Body of pancreas (tissue), 4 donors: ENCODE data around the gene TRIM17. TPM values are rescaled to one million over a fixed set of nuclear protein-coding genes. Genes with fewer than 3 reads are reported as not detected.
"Not testable (repeated sequence)": the region's sequence is repeated elsewhere in the genome, so short reads cannot be mapped to it uniquely, and the experiment has no call there.

ENCODE experiments used
- ATAC-seq: fragments of 150-250 bp; one replicate; pipeline ENCODE4 v1.9.1; 2016
- DNase-seq, 4 donors: peaks; one replicate each; pipeline ENCODE4 v3.0.0-alpha.2; 2019
- H3K27ac ChIP-seq, 4 donors: fragments of 200-600 bp; sonication (generic); 1 replicate in 3 of 4; 2 replicates in 1 of 4; pipeline versions ENCODE4 v1.5.1 to v1.6.1; 2016 to 2019; ENCODE audit warnings: mild to moderate bottlenecking in 1 of 4, mixed read lengths in 1 of 4, moderate library complexity in 1 of 4
- H3K27me3 ChIP-seq, 2 donors: fragments of 200-600 bp; sonication (generic); one replicate each; pipeline ENCODE4 v1.6.0; 2016; ENCODE audit warnings: mild to moderate bottlenecking in 1 of 2
- H3K36me3 ChIP-seq, 2 donors: fragments of 200-600 bp; sonication (generic); replicated peaks in 1 of 2; 2 replicates each; pipeline ENCODE4 v1.5.1; 2016; ENCODE audit warnings: low read depth in 2 of 2; ENCODE audit not compliant: insufficient read depth in 1 of 2
- H3K4me1 ChIP-seq: fragments of 200-600 bp; sonication (generic); one replicate; pipeline ENCODE4 v1.6.0; 2016
- H3K4me3 ChIP-seq, 2 donors: fragments of 200-600 bp; sonication (generic); 1 replicate in 1 of 2; 2 replicates in 1 of 2; pipeline ENCODE4 v1.5.1; 2016 to 2019
- H3K9me3 ChIP-seq, 3 donors: fragments of 200-600 bp; sonication (generic); 1 replicate in 2 of 3; 2 replicates in 1 of 3; pipeline ENCODE4 v1.5.1; 2016
- CTCF ChIP-seq, 7 experiments: fragments of 450-650 bp in 4 of 7; fragments of 200-600 bp in 3 of 7; sonication (generic) in 3 of 7; IDR thresholded peaks; one replicate each; pipeline ENCODE4 v1.5.1; 2016 to 2019; ENCODE audit warnings: antibody characterized with exemption in 7 of 7
- POLR2A ChIP-seq, 3 donors: fragments of 450-650 bp; IDR thresholded peaks; one replicate each; pipeline ENCODE4 v1.6.1; 2016; ENCODE audit warnings: antibody characterized with exemption in 3 of 3, mild to moderate bottlenecking in 2 of 3
- WGBS, 2 donors: methylation state at CpG; one replicate each; pipeline ENCODE4 v1.1.5; 2017; 5-methylcytosine and 5-hydroxymethylcytosine counted together
- intact Hi-C: fragments of 100-400 bp; cut with DNase I; formaldehyde crosslinking; loops from one replicate; pipeline ENCODE4 v1.15.1; 2023
- total RNA-seq, 2 donors: library from RNA; depleted of rRNA; stranded (reverse); fragments of >200 nt; gene quantifications; one replicate each; pipeline ENCODE4 v1.1.0, GENCODE V29; 2016

TRIM17 gene
- total RNA-seq, 2 donors from 2014 or later, result 1.0 TPM; not detected in 1

DNA sequence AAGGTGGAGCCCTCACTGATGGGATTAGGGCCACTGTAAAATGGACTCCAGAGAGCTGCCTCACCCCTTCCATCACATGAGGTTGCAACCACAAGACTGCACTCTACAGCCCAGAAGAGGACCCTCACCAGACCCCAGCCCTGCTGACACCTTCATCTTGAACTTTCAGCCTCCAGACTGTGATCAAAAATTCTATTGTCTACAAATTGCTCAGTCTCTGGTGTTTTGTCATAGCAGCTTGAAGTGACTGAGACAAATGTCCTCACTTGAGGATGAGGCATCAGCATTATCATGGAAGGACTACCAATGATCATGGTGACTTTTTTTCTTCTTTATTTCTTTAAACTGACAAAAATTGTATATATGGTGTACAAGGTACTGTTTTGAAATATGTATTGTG, 26.7 kb upstream of the TRIM17 start:
- H3K27me3 ChIP-seq, result peaks cover 3 to 14% of the 10 kb centered on the region in 2 donors

DNA sequence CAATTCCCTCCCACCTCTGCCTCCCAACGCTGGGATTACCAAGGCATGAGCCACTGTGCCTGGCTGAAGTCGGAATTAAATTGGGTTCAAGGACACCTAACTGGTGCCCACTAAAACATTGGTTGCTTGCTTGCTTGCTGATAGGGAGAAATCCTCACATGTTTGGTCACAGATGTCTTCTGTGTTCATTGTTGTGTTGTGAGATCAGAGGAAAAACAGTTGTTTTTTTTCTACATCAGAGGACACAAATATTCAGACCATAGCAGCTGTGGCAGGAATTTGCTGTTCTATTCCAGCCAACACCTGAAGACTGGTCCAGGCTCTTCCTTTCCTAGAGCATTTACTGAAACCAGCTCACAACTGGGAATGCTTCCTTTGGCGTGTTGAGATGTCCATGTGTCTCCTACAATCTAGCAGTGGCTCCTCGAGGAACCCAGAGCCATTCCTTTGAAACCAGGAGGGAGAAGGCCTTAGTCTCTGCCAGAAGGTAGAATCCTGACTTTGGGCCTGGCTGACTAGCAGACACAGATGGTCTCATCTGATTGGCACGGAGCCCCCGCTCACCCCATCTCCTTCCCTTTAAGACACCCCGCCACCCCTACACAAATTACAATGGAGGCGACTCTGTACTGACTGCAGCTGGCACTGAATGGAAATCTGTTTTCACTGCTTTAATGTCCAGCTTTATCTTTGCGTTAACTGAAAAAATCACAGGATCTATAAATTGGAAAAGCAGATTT, 24.3 kb upstream of the TRIM17 start:
- no peaks in the 10 kb centered on the region for H3K36me3 ChIP-seq
- peaks cover 1 to 10% of the 10 kb centered on the region in 2 donors for H3K27me3 ChIP-seq
- no peak overlapping the region for H3K4me3 ChIP-seq
- intact Hi-C loops, result no loop called here
- no peak overlapping the region for H3K27ac ChIP-seq
- DNase-seq (no peak), ATAC-seq (no peak)
- peaks cover 6% of the 10 kb centered on the region for H3K4me1 ChIP-seq
- H3K9me3 ChIP-seq, result no peaks in the 10 kb centered on the region
- 85 to 87% methylated on average over 9 of the region's 9 CpGs for WGBS, 2 donors
- no peak for TF ChIP-seq CTCF (IDR thresholded peaks at IDR 0.05)
- no peak for TF ChIP-seq POLR2A (IDR thresholded peaks at IDR 0.05)

More for the DNA sequence above, 26.7 kb upstream of the TRIM17 start:
- Histone ChIP-seq H3K27ac (no peak overlapping the region), H3K4me3 (no peak overlapping the region), H3K4me1 (peaks cover 10% of the 10 kb centered on the region), H3K9me3 (no peaks in the 10 kb centered on the region), H3K36me3 (no peaks in the 10 kb centered on the region)
- intact Hi-C loops, result no loop called here
- ATAC-seq (no peak), DNase-seq (no peak)
- TF ChIP-seq POLR2A (IDR thresholded peaks at IDR 0.05) (no peak), CTCF (IDR thresholded peaks at IDR 0.05) (no peak)

DNA sequence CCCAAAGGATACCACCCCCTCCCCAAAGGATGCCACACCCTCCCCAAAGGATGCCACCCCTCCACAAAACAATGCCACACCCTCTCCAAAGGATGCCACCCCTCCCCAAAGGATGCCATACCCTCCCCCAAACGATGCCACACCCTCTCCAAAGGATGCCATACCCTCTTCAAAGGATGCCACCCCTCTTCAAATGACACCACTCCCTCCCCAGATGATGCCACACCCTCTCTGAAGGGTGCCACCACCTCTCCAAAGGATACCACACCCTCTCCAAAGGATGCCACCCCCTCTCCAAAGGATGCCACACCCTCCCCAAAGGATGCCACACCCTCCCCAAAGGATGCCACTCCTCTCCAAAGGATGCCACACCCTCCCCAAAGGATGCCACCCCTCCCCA, 21.6 kb upstream of the TRIM17 start:
- H3K4me1 ChIP-seq, result no peaks in the 10 kb centered on the region
- H3K27ac ChIP-seq, result no peak overlapping the region
- no peaks in the 10 kb centered on the region for H3K9me3 ChIP-seq
- DNase-seq (no peak), ATAC-seq (no peak)
- intact Hi-C loops, result no loop called here
- WGBS, 2 donors, result 18 to 39% methylated on average over 1 of the region's 1 CpG
- no peaks in the 10 kb centered on the region for H3K36me3 ChIP-seq
- no peaks in the 10 kb centered on the region for H3K27me3 ChIP-seq
- no peak overlapping the region for H3K4me3 ChIP-seq
- no peak for TF ChIP-seq CTCF (IDR thresholded peaks at IDR 0.05)
- no peak for TF ChIP-seq POLR2A (IDR thresholded peaks at IDR 0.05)

- Histone ChIP-seq H3K36me3 (no peaks in the 10 kb centered on the region), H3K27me3 (no peaks in the 10 kb centered on the region), H3K4me3 (no peak overlapping the region), H3K4me1 (no peaks in the 10 kb centered on the region), H3K27ac (no peak overlapping the region), H3K9me3 (no peaks in the 10 kb centered on the region)
- DNase-seq, result no peak
- intact Hi-C loops, result no loop called here
- no peak for ATAC-seq
- 73 to 81% methylated on average over 7 of the region's 7 CpGs for WGBS, 2 donors
- TF ChIP-seq POLR2A (IDR thresholded peaks at IDR 0.05) (no peak), CTCF (IDR thresholded peaks at IDR 0.05) (no peak)
Measured at GRCh38 chr1:228437424-228437962, 20.8 kb upstream of the TRIM17 start.

DNA sequence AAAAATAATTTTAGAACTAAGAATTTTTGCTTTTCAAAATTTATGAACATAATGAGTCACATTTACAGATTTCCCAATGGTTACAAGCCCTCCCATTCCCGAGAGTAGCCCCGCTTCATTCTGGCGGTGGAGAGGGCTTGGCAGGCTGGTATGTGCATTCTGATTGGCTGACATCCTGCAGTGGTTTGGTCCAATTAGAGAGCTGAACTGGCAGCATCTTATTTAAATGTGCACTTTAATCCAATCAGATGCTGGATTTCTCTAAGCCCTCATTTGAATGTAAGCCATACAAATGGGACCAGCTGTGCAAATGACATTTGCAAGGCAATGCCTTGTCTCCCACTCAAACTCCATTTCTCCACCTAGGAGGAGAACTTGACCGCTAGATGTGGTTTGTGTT, 18.0 kb upstream of the TRIM17 start:
- no peaks in the 10 kb centered on the region for H3K4me1 ChIP-seq
- TF ChIP-seq CTCF (IDR thresholded peaks at IDR 0.05) (no peak), POLR2A (IDR thresholded peaks at IDR 0.05) (no peak)
- H3K4me3 ChIP-seq, result no peak overlapping the region
- DNase-seq (no peak), ATAC-seq (no peak)
- no peaks in the 10 kb centered on the region for H3K36me3 ChIP-seq
- H3K9me3 ChIP-seq, result no peaks in the 10 kb centered on the region
- H3K27me3 ChIP-seq, result no peaks in the 10 kb centered on the region
- intact Hi-C loops, result no loop called here
- no peak overlapping the region for H3K27ac ChIP-seq
- 84 to 87% methylated on average over 4 of the region's 4 CpGs for WGBS, 2 donors

GRCh38 chr1:228433337-228434053, 16.8 kb upstream of the TRIM17 start:
- WGBS, 2 donors, result 59 to 60% methylated on average over 7 of the region's 7 CpGs

More at GRCh38 chr1:228433337-228434053, 16.8 kb upstream of the TRIM17 start:
- H3K4me1 ChIP-seq, DNase-seq, H3K9me3 ChIP-seq, intact Hi-C loops, H3K27me3 ChIP-seq, H3K36me3 ChIP-seq, ATAC-seq, H3K27ac ChIP-seq, H3K4me3 ChIP-seq: not testable (repeated sequence)
